ENCODE data around the gene PDE4D.

The PDE4D gene

DNA sequence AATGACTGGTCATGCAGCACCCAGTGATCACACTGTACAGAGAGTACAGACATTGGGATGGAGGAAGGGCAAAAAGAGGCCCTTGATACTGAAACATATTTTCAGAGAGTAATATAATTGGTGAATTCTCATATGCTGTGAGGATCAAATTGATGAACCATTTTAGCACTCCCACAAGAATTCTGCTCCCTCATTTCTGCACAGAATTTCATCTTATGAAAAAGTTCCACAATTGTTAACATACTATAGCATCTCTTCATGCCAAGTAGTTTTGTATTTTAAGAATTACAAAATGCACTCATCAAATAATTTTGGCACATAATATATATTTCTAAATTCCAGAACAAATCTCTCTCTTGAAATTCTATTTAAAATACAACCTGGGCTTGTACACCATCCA is 351.2 kb downstream of the PDE4D start:
- no peak for DNase-seq

- DNase-seq, result peak; percentile 72
These were observed 353.2 kb downstream of the PDE4D start for GRCh38 chr5:59540366-59540765.

- DNase-seq, result no peak
These were observed 354.8 kb downstream of the PDE4D start for GRCh38 chr5:59538750-59539121.

DNA sequence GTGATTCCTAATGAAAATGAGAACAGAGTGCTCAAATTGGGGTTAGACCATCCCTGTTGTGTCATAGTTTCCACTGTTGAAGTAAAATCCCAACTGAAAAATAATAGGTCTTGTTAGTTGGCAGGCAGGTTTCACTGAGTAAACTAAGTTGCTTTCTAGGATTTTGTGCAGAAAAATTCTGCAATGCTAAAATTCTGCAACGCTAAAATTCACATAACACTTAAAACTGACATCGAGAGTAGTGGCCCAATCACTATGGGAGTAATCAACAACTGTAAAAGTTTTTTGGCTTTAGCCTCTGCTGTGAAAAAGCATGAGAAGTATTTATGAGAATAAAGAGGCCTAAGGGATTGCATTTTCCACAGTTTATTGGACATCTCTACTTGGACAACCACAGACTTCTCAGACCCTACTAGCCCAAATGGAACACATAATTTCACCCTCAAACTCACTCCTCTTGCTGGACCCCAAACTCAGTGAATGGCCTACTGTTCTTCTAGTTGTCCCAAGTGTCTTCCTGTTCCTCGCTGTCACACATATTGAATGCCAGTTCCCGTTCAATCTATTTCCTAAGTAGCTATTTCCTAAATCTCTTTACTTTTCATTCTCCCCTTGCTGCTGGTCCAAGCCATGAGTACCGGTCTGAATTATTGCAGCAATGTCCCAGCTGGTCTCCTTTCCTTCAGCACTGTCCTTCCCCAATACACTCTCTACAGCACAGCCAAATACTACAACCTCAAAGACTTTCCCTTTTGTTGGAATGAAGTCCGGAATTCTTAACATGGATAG is 355.4 kb downstream of the PDE4D start:
- no peak for DNase-seq

- no peak for DNase-seq
These were observed 356.7 kb downstream of the PDE4D start for GRCh38 chr5:59536875-59537274.

DNA sequence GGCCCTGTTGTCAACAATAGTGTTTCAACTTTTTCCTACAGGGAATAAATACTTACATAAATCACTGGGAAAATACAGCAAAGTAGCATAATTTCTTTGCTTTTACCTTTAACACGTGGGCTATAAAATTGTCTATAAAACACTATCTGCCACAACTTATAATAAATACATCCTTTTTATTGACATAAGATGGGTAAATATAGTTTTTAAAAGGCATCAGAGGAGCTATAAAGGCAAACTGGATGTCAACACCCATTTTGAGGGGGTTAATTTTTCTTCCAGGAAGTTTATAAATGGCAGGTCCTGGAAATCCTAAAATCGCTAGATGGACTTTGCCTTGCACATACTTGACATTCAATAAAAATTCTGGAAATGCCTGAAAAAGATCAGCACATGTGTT is 358.0 kb downstream of the PDE4D start:
- DNase-seq, result no peak

GRCh38 chr5:59533730-59534108 is 359.8 kb downstream of the PDE4D start:
- DNase-seq, result no peak

DNA sequence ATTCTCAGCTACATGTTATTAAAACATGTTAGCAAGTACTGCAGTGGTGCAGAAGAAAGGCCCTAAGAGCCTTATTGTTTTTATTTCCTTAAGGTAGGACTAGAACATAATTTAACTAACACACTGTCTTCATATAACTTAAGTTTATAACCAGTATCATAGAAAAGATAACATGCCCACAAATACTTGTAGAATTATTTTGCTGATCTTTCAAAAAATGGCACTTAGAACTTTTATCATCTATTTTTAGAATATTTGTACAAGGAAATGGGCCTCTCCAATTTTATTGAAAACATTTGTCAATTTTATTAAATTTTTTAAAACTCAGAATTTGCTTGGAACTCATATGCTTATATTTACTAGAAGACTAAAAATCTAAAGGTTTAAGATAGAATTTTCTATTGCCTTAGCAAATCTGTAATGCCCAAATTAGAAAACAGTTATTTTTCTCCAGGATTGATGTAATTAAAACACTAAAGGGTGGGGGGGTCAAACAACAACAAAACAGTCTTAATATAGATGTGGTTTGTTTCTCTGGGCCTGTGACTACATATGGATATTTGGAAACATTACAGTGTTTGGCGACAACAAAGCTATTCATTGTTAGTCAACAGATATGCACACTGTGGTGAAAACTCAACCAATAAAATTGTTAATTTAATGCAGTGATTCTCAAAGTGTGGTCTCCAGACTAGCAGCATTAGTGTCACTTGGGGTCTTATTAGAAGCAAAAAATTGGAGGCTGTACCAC is 360.4 kb downstream of the PDE4D start:
- no peak for DNase-seq

DNA sequence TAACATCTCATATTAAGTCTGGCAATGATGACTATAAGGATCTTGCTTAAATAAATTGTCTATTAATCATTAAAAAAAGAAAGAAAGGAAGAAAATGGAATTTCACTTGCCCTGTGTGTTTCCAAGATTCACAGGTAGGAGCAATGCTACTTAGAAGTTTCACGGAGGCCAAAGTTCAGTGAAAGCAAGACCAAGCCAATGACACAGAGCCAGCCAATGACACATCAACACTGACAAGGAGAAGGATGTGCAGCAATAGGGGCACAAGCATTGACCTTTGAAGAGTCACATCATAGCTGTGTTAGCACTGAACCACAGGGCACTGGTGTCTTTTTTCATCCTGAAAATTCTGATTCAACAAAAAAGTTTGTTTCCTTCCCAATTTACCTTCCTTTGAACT is 364.3 kb downstream of the PDE4D start:
- DNase-seq, result no peak

- DNase-seq, result no peak
These were observed 365.2 kb downstream of the PDE4D start for GRCh38 chr5:59528202-59528862.

DNA sequence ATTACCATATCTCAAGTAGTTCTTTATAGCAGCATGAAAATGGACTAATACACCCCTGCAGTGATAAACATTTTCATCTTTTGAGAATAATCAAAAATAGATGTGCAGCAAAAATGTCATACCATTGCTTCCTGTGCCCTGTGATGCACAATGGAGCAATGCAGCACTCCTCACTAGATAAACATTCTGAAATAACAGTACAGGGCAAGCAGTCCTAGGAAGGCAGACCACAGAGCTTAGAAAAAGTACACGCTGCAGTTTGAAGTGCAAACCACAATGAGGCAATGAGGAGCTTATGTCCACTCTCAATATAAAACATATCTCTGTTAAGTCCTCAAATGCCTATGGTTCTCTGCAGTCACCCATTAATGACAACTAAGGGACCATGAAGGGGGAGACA is 367.6 kb downstream of the PDE4D start:
- DNase-seq, result no peak

GRCh38 chr5:59525311-59525710 is 368.2 kb downstream of the PDE4D start:
- DNase-seq, result no peak

DNA sequence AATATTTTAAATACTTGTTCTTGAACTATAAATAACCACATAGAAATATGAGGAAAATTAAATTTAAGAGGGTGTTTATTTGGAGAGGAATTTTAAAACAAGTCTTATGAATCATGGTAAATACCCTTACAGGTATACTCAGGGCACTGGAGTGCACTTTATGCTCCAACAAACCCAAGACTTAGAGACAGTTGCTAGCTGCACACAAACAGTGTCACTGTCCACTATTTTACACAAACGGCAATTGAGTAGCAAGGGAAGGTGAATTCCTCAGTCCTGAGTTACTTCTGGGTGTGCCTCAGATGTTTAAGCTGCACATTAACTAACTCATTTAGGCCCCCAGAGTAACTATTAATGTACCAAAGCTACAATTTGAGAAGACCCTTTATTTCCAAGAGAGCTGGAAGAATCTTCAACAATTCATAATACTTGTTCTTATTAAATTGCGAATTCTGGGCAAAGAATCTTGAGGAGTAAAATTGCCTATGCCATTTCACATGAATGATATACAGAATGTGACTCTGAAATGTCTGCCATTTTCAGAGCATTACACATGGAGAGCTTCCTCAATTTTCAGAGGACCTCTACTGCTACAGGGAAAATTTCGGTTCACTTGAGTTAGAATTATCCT is 371.2 kb downstream of the PDE4D start:
- no peak for DNase-seq

DNA sequence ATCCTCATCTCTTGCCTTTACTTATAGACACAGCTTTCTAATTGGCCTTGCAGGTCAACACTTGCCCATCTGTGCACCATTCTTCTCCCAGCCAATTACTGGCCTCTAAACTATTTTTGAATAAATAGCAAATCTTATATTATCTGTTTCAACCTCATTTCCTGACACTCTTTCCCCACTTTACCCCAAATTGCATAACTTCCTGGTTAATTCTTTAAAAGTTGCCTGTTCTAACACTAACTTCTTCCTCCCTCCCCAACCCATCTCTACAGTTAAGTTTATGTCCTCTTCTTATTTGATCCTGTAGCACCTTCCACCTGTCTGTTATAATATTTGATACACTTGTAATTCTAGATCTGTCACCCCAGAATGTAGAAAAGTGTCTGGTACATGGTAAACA is 372.1 kb downstream of the PDE4D start:
- no peak for DNase-seq

DNA sequence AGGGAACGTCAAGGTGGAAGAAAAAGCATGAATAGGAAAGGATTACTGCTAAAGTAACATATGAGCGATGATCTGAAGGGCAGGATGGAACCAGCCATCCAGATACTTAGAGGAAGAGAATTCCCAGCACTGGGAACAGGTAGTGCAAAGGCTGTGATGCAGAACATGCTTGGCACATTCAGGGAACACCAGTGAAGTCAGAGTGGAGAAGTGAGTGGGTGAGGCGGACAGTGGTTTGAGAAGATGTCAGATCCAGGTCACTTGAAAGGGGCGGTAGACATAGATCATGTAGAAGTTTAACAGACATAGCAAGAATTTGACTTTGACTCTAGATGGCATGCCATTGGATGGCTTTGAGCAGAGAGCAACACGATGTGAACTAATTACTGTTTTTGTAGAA is 374.2 kb downstream of the PDE4D start:
- DNase-seq, result no peak

DNA sequence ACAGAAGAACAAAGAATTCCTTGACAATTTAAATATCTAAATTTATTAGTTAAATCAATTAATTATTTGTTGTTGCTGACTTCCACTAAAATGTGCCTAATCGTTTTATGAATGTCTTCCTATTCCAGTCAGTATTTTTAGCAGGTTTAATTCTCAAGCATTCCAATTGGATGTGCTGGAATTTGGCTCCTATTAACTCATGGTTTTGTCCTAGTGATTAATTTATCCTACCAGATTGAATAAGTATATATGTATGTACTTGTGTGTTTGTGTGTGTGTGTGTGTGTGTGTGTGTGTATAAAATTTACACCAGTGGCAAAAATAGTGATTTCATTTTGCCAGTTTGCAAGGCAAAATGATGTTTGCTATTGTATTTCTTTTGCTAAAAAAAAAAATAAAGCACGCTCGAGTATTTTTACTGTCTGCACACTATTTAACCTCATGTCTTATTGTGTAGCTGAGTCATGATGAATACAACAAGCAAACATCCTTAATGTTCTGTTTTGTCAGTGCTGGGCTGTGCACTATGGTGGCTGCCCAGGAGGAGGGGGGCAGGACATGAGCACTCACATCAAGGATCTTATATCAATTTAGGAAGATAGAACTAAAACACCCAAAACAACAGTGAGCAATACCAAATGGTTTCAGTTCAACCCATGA is 375.5 kb downstream of the PDE4D start:
- DNase-seq, result no peak

GRCh38 chr5:59516161-59516560 is 377.4 kb downstream of the PDE4D start:
- DNase-seq, result no peak

DNA sequence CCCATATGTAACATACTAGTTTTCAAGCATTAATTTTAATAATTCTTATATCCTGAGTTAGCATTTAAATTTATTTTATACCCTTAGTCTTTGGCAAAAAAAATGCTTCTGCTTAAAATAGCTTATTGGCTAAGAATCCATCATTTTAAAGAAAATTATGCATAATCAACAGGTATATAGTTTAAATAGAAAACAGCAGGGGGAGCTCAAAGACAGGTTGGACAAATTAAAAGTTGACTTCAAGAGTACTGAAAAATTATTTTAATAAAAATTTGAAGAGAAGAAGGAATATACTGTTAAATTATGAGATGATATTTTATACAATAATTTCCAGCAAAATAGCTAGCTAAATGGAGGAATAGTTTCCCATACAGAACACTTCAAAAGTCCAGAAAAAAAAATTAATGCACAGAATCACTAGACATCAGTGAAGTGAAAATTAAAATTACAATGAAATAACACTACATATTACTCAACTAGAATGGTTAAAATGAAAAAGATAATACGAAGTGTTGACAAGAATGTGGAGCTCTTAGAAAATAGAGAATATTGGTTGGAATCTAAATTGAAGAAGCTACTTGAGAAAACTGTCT is 387.1 kb downstream of the PDE4D start:
- peak; percentile 19 for DNase-seq

GRCh38 chr5:59504043-59504442 is 389.5 kb downstream of the PDE4D start:
- DNase-seq, result no peak

- no peak for DNase-seq
These were observed 390.3 kb downstream of the PDE4D start for GRCh38 chr5:59503220-59503619.

DNA sequence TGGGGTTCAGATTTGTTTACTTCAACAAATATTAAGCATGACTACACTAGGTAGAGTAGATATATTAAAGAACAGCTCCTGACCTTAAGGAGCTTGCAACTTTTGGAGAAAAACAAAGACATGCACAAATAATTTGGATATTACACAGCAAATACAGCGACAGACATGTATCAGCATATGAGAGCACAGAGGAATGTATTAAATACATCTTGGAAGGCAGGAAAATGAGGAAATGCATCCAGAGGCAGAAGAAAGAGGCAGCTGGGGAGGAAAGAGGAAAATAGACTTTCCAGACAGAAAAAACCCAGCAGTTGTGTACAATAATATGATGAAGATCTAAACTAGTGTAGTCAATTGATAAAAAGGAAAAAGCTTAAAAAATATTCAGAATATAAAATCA is 392.2 kb downstream of the PDE4D start:
- DNase-seq, result no peak

DNA sequence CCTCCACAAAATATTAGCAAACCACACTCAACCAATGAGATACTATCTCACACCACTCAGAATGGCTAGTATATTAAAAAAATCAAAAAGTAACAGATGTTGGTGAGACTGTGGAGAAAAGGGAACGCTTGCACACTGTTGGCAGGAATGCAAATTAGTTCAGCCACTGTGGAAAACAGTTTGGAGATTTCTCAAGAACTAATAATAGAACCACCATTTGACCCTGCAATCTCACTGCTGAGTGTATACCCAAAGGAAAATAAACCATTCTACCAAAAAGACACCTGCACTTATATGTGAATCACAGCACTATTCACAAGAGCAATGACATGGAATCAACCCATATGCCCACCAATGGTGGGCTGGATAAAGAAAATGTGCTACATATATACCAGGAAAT is 393.5 kb downstream of the PDE4D start:
- DNase-seq, result no peak

DNA sequence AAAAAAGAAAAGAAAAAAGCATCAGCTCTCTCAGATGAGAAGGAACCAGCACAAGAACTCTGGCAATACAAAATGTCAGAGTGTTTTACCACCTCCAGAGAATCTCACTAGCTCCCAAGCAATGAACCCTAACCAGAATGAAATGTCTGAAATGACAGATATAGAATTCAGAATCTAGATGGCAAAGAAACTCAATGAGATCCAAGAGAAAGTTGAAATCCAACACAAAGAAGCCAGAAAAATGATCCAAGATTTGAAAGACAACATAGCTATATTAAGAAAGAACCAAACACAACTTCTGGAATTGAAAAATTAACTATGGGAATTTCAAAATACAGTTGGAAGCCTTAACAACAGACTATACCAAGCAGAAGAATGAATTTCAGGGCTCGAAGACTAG is 396.3 kb downstream of the PDE4D start:
- DNase-seq, result no peak

All from DMS79 treated with DMSO at 0.1 percent for 48 hours (cell line).